GM12878 (cell line): ENCODE measurements around the gene SPRYD7. TPM values are rescaled to one million over a fixed set of nuclear protein-coding genes. Genes with fewer than 3 reads are reported as not detected.

ENCODE experiments used
- ATAC-seq: fragments of 200-7000 bp; cut with Tn5 transposase; 3 replicates; pipeline ENCODE4 v1.9.1; 2020; ENCODE audit warnings: mild to moderate bottlenecking, moderate library complexity
- BruUV-seq: library from RNA; stranded (reverse); fragments of 400-500 nt; replicated peaks from 2 replicates; lab custom pipeline; 2021; lab: Mats Ljungman, UMichigan
- CTCF ChIA-PET: fragments of 300-600 bp; sonication (Branson Sonifier 250); formaldehyde crosslinking; extraction: SDS; loops from one replicate; lab custom pipeline; 2021; ENCODE audit warnings: inconsistent platforms; lab: Yijun Ruan, JAX
- POLR2A ChIA-PET: fragments of 350-600 bp; formaldehyde crosslinking; extraction: SDS; loops from one replicate; lab custom pipeline; 2021; ENCODE audit warnings: inconsistent platforms; lab: Charles Lee
- RAD21 ChIA-PET: fragments of 300-600 bp; sonication (Branson Sonifier 250); formaldehyde crosslinking; loops from one replicate; lab custom pipeline; 2023; ENCODE audit warnings: antibody characterized with exemption; ENCODE audit not compliant: unreplicated experiment; lab: Charles Lee
- SMC1A ChIA-PET: fragments of 300-600 bp; sonication (Branson Sonifier 250); formaldehyde crosslinking; loops from one replicate; lab custom pipeline; 2023; ENCODE audit not compliant: unreplicated experiment, uncharacterized antibody; lab: Charles Lee
- DNase-seq: peaks from one replicate; pipeline ENCODE4 v3.0.0-alpha.2; 2011; ENCODE audit warnings: low read depth, low spot score
- FAIRE-seq: peaks from 3 replicates; lab custom pipeline; 2011; peaks lifted over from hg19 to GRCh38; lab: Jason Lieb, UNC
- H2AFZ ChIP-seq: 2 replicates; pipeline ENCODE4 v1.6.0; 2011; ENCODE audit warnings: low read depth, low read length, control low read depth; ENCODE audit not compliant: control insufficient read depth
- H3K27ac ChIP-seq: 2 replicates; pipeline ENCODE4 v1.5.1; 2011; ENCODE audit warnings: control low read depth; ENCODE audit not compliant: control insufficient read depth, insufficient read depth
- H3K27me3 ChIP-seq, 2 experiments: replicated peaks in 1 of 2; 2 replicates each; pipeline versions ENCODE4 v1.6.0 to v1.6.1; 2011; ENCODE audit warnings: low read length in 1 of 2; ENCODE audit not compliant: control insufficient read depth in 2 of 2, insufficient read depth in 2 of 2
- H3K36me3 ChIP-seq, 2 experiments: 2 replicates each; pipeline ENCODE4 v1.5.1; 2011; ENCODE audit warnings: low read length in 1 of 2; ENCODE audit not compliant: control insufficient read depth in 2 of 2, insufficient read depth in 2 of 2
- H3K4me1 ChIP-seq: 2 replicates; pipeline ENCODE4 v1.6.1; 2011; ENCODE audit warnings: mild to moderate bottlenecking, low read length, moderate library complexity, mixed read lengths; ENCODE audit not compliant: control insufficient read depth, insufficient read depth
- H3K4me2 ChIP-seq: 2 replicates; pipeline ENCODE4 v1.6.0; 2011; ENCODE audit warnings: control low read depth; ENCODE audit not compliant: control insufficient read depth, insufficient read depth
- H3K4me3 ChIP-seq: fragments of 200-600 bp; sonication (generic); 2 replicates; pipeline ENCODE4 v1.5.1; 2016
- H3K79me2 ChIP-seq: 2 replicates; pipeline ENCODE4 v1.6.0; 2011; ENCODE audit warnings: low read length; ENCODE audit not compliant: control insufficient read depth, insufficient read depth
- H3K9ac ChIP-seq: 2 replicates; pipeline ENCODE4 v1.8.0; 2011; ENCODE audit warnings: low read length, control low read depth, mixed read lengths; ENCODE audit not compliant: control insufficient read depth, insufficient read depth
- H3K9me3 ChIP-seq: replicated peaks from 3 replicates; pipeline ENCODE4 v1.5.1; 2011; ENCODE audit warnings: mild to moderate bottlenecking, low read length; ENCODE audit not compliant: control insufficient read depth, insufficient read depth
- H4K20me1 ChIP-seq: 2 replicates; pipeline ENCODE4 v1.6.0; 2011; ENCODE audit not compliant: control insufficient read depth, insufficient read depth
- EZH2 ChIP-seq: IDR thresholded peaks from 2 replicates; pipeline ENCODE4 v1.6.1; 2012; ENCODE audit warnings: low read depth, mild to moderate bottlenecking, control low read depth, inconsistent platforms, low read length, borderline replicate concordance; ENCODE audit not compliant: control insufficient read depth
- FOXK2 ChIP-seq: fragments of 450-650 bp; IDR thresholded peaks from 2 replicates; pipeline ENCODE4 v1.6.1; 2017; ENCODE audit warnings: mild to moderate bottlenecking, moderate library complexity
- MTA2 ChIP-seq: fragments of 450-650 bp; IDR thresholded peaks from 2 replicates; pipeline ENCODE4 v1.6.1; 2016; ENCODE audit warnings: low read depth, mild to moderate bottlenecking, moderate library complexity
- PAX8 ChIP-seq: fragments of 450-650 bp; IDR thresholded peaks from 2 replicates; pipeline ENCODE4 v1.6.1; 2017; ENCODE audit warnings: mild to moderate bottlenecking, moderate library complexity
- RCOR1 ChIP-seq: conservative IDR thresholded peaks from 2 replicates; pipeline ENCODE4 v1.6.1; 2012; ENCODE audit warnings: low read depth, low read length, improper control_type of control experiment
- SRF ChIP-seq, 2 experiments: IDR thresholded peaks; 2 replicates each; pipeline ENCODE4 v1.6.1; 2011; ENCODE audit warnings: low read depth in 2 of 2, low read length in 2 of 2, mild to moderate bottlenecking in 1 of 2, moderate library complexity in 1 of 2
- YY1 ChIP-seq: IDR thresholded peaks from 2 replicates; pipeline ENCODE4 v1.6.1; 2011; ENCODE audit warnings: low read depth, mild to moderate bottlenecking, low read length
- WGBS: methylation state at CpG from one replicate; pipeline ENCODE4 v1.1.6; 2016; ENCODE audit warnings: low lambda C conversion rate; ENCODE audit not compliant: insufficient replicate concordance, insufficient coverage; ENCODE audit errors: missing lambda C conversion rate; 5-methylcytosine and 5-hydroxymethylcytosine counted together
- in situ Hi-C: fragments of 300-500 bp; cut with MboI; formaldehyde crosslinking; loops from 9 replicates; pipeline ENCODE4 v1.14.3; 2018; ENCODE audit warnings: mixed read lengths
- intact Hi-C: fragments of 100-400 bp; cut with micrococcal nuclease; formaldehyde crosslinking; loops from one replicate; pipeline ENCODE4 v1.14.2; 2022; ENCODE audit not compliant: unreplicated experiment
- polyA plus RNA-seq, 11 experiments: library from polyadenylated mRNA; depleted of rRNA in 4 of 11; unstranded in 6 of 11; stranded (reverse) in 5 of 11; fragments of >200 nt; fragmentation: Nextera tagmentation in 4 of 11; fragmentation: Illumina TruSeq in 1 of 11; extraction: Ambion mirVana in 4 of 11; extraction: Trizol in 1 of 11; gene quantifications; 1 replicate in 1 of 11; 2 replicates in 10 of 11; pipeline versions ENCODE4 v1.2.1 to v1.2.3, GENCODE V29; 2011 to 2016; ENCODE audit warnings: inconsistent platforms in 2 of 11, missing spikeins in 2 of 11, low read depth in 1 of 11
- total RNA-seq, 4 experiments: library from RNA; depleted of rRNA in 3 of 4; stranded (reverse); fragments of >200 nt in 3 of 4; fragmentation: Illumina TruSeq in 1 of 4; extraction: Trizol in 1 of 4; gene quantifications; 2 replicates each; pipeline versions ENCODE4 v1.2.1 to v1.2.3, GENCODE V29; 2013 to 2021
- TF ChIP-seq, protein P1 (sequence below): IDR thresholded peaks from 2 replicates; pipeline ENCODE4 v1.6.1; 2012; ENCODE audit warnings: low read depth, low read length, improper control_type of control experiment

SPRYD7 gene
- total and polyA plus RNA-seq, 10 of the 15 experiments (the other 5 are each of a cell fraction or from before 2014, with no cell fraction given), result 5.3 to 18.7 (median 9.6) TPM

GRCh38 chr13:49953560-49953959 is 17.4 kb upstream of the SPRYD7 start:
- BruUV-seq, result no TSS peak
- no peak for TF ChIP-seq YY1
- no peak for TF ChIP-seq PAX8
- no peak for TF ChIP-seq SRF (IDR thresholded peaks at IDR 0.05; ENCODE audit: low read depth in 2 of 2, low read length in 2 of 2)
- TF ChIP-seq, protein P1, sequence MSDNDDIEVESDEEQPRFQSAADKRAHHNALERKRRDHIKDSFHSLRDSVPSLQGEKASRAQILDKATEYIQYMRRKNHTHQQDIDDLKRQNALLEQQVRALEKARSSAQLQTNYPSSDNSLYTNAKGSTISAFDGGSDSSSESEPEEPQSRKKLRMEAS, result no peak
- no peak for TF ChIP-seq EZH2
- no peak for TF ChIP-seq MTA2
- TF ChIP-seq FOXK2, result no peak
- no peak for TF ChIP-seq RCOR1
- ChIA-PET POLR2A (interaction anchor here (0.6 kb wide), 1 partner anchor 1770 kb away, joined by 3 read pairs; no protein-coding TSS in a partner anchor), CTCF (no interaction called here), RAD21 (no interaction called here), SMC1A (no interaction called here)
- no peaks in the 10 kb centered on the region for H3K79me2 ChIP-seq
- no peak overlapping the region for H2AFZ ChIP-seq
- no peak overlapping the region for H3K9ac ChIP-seq
- no peak overlapping the region for H3K27ac ChIP-seq
- no peak overlapping the region for H3K4me2 ChIP-seq
- in situ Hi-C loops, result no loop called here
- no peak for ATAC-seq
- no peaks in the 10 kb centered on the region for H3K4me1 ChIP-seq
- no peaks in the 10 kb centered on the region for H4K20me1 ChIP-seq
- DNase-seq, result no peak
- intact Hi-C loops, result no loop called here
- 100% methylated on average over 1 of the region's 1 CpG for WGBS
- no peaks in the 10 kb centered on the region for H3K9me3 ChIP-seq
- H3K4me3 ChIP-seq, result no peak overlapping the region
- H3K27me3 ChIP-seq, result no peaks in the 10 kb centered on the region
- no peak for FAIRE-seq
- H3K36me3 ChIP-seq, result no peaks in the 10 kb centered on the region
